MM.1S (cell line): ENCODE measurements around the gene TIMP2.

ENCODE experiments used
- CTCF ChIP-seq: fragments of 300-600 bp; sonication (generic); IDR thresholded peaks from 2 replicates; pipeline ENCODE4 v1.5.1; 2016; ENCODE audit warnings: antibody characterized with exemption, low read length, mixed read lengths
- EZH2 ChIP-seq: fragments of 300-600 bp; sonication (generic); optimal IDR thresholded peaks from 2 replicates; pipeline ENCODE3; 2017; ENCODE audit warnings: low read depth, mild to moderate bottlenecking, antibody characterized with exemption, low read length, mixed read lengths

GRCh38 chr17:78913115-78913514 lies 12.1 kb downstream of the TIMP2 start:
- no peak for TF ChIP-seq CTCF
- no peak for TF ChIP-seq EZH2
